Natural killer cell (primary cell): ENCODE results near the gene TNRC6B. TPM values are rescaled to one million over a fixed set of nuclear protein-coding genes. Genes with fewer than 3 reads are reported as not detected.

Experiments used
- ATAC-seq, 3 donors: fragments of 150-1000 bp in 2 of 3; fragments of 200-7000 bp in 1 of 3; cut with Tn5 transposase; 1 replicate in 1 of 3; 2 replicates in 2 of 3; pipeline ENCODE4 v1.10.0; 2021; ENCODE audit warnings: mild to moderate bottlenecking in 2 of 3, moderate library complexity in 2 of 3
- DNase-seq, 2 donors: peaks; one replicate each; pipeline versions ENCODE4 v3.0.0 to v3.0.0-alpha.2; 2013 to 2021; ENCODE audit warnings: mixed read lengths in 1 of 2
- H3K27ac ChIP-seq: one replicate; pipeline ENCODE4 v1.5.1; 2013; ENCODE audit warnings: mild to moderate bottlenecking, low read length
- H3K27me3 ChIP-seq: one replicate; pipeline ENCODE4 v1.6.1; 2013; ENCODE audit warnings: low read length; ENCODE audit not compliant: control insufficient read depth, insufficient read depth
- H3K36me3 ChIP-seq: one replicate; pipeline ENCODE4 v1.6.1; 2013; ENCODE audit warnings: low read length; ENCODE audit not compliant: control insufficient read depth, insufficient read depth
- H3K4me1 ChIP-seq: one replicate; pipeline ENCODE4 v1.6.1; 2013; ENCODE audit warnings: low read length; ENCODE audit not compliant: control insufficient read depth, insufficient read depth
- H3K4me3 ChIP-seq: one replicate; pipeline ENCODE4 v1.5.1; 2013; ENCODE audit warnings: low read length
- H3K9me3 ChIP-seq: one replicate; pipeline ENCODE4 v1.6.1; 2013; ENCODE audit warnings: low read length; ENCODE audit not compliant: control insufficient read depth, insufficient read depth
- H3K27ac Mint-ChIP-seq, 2 donors: one replicate each; pipeline ENCODE4 v1.8.0; 2022; ENCODE audit warnings: mild to moderate bottlenecking in 2 of 2, mixed read lengths in 2 of 2, moderate library complexity in 1 of 2
- H3K27me3 Mint-ChIP-seq, 2 donors: one replicate each; pipeline ENCODE4 v1.8.0; 2022; ENCODE audit warnings: low read depth in 2 of 2, mixed read lengths in 2 of 2
- H3K36me3 Mint-ChIP-seq: one replicate; pipeline ENCODE4 v1.8.0; 2022; ENCODE audit warnings: mixed read lengths
- H3K4me1 Mint-ChIP-seq, 2 donors: one replicate each; pipeline ENCODE4 v1.8.0; 2022; ENCODE audit warnings: mixed read lengths in 2 of 2
- H3K4me3 Mint-ChIP-seq: one replicate; pipeline ENCODE4 v1.8.0; 2022; ENCODE audit warnings: mild to moderate bottlenecking, moderate library complexity, mixed read lengths
- H3K9me3 Mint-ChIP-seq, 2 donors: one replicate each; pipeline ENCODE4 v1.8.0; 2022; ENCODE audit warnings: mixed read lengths in 2 of 2
- WGBS: methylation state at CpG from one replicate; pipeline ENCODE4 v1.1.7; 2013; ENCODE audit warnings: missing lambda C conversion rate; ENCODE audit not compliant: insufficient coverage; 5-methylcytosine and 5-hydroxymethylcytosine counted together
- intact Hi-C: fragments of 100-400 bp; cut with micrococcal nuclease; formaldehyde crosslinking; loops from one replicate; pipeline ENCODE4 v1.14.2; 2022
- total RNA-seq, 4 donors: library from RNA; stranded (reverse); fragments of 120-200 nt in 1 of 4; gene quantifications; one replicate each; pipeline versions ENCODE4 v1.2.3 to v1.2.4, GENCODE V29; 2013 to 2022
- TF ChIP-seq, protein P1 (sequence below): fragments of 200-600 bp; IDR thresholded peaks from one replicate; pipeline ENCODE4 v1.8.0; 2022; ENCODE audit warnings: antibody characterized with exemption

Gene TNRC6B
- total RNA-seq, 3 donors from 2014 or later (not counting 1 experiment from before 2014, with no cell fraction given): 112 to 141 (median 138) TPM

DNA sequence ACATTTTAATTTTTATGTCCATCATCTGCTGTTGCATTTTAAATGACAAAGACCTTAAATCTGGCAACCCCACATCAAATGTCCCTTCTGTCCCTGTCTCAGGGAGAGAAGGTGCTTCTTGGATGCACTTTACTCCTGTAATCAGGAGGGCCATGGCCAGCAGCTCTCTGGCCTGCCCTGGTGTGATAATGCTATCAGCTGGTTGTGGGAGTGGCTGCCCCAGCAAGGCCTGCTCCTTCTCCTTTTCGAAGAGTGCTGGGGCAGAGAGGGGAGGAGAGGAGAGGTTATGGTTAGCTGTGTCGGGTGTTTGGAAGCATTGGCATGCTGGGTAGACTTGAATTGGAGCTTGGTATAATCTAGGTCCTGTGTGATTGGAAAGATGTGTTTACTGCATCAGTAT lies 12.8 kb downstream of the TNRC6B start:
- H3K9me3 Mint-ChIP-seq: no peaks in the 10 kb centered on the region
- intact Hi-C loops: no loop called here
- peaks cover 3% of the 10 kb centered on the region for H3K4me1 ChIP-seq
- H3K27me3 Mint-ChIP-seq: no peaks in the 10 kb centered on the region
- TF ChIP-seq, protein P1, sequence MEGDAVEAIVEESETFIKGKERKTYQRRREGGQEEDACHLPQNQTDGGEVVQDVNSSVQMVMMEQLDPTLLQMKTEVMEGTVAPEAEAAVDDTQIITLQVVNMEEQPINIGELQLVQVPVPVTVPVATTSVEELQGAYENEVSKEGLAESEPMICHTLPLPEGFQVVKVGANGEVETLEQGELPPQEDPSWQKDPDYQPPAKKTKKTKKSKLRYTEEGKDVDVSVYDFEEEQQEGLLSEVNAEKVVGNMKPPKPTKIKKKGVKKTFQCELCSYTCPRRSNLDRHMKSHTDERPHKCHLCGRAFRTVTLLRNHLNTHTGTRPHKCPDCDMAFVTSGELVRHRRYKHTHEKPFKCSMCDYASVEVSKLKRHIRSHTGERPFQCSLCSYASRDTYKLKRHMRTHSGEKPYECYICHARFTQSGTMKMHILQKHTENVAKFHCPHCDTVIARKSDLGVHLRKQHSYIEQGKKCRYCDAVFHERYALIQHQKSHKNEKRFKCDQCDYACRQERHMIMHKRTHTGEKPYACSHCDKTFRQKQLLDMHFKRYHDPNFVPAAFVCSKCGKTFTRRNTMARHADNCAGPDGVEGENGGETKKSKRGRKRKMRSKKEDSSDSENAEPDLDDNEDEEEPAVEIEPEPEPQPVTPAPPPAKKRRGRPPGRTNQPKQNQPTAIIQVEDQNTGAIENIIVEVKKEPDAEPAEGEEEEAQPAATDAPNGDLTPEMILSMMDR: no peak
- H3K4me3 Mint-ChIP-seq: no peak overlapping the region
- peaks cover 2% of the 10 kb centered on the region for H3K36me3 ChIP-seq
- no peak overlapping the region for H3K4me3 ChIP-seq
- no peak overlapping the region for H3K27ac ChIP-seq
- no peaks in the 10 kb centered on the region for H3K9me3 ChIP-seq
- H3K27ac Mint-ChIP-seq: peak overlapping the region; percentile 35 to 63
- no peak for ATAC-seq
- DNase-seq: no peak
- peaks cover 63 to 65% of the 10 kb centered on the region in 2 donors for H3K4me1 Mint-ChIP-seq
- no peaks in the 10 kb centered on the region for H3K27me3 ChIP-seq
- H3K36me3 Mint-ChIP-seq: no peaks in the 10 kb centered on the region
- 75% methylated on average over 2 of the region's 2 CpGs for WGBS

DNA sequence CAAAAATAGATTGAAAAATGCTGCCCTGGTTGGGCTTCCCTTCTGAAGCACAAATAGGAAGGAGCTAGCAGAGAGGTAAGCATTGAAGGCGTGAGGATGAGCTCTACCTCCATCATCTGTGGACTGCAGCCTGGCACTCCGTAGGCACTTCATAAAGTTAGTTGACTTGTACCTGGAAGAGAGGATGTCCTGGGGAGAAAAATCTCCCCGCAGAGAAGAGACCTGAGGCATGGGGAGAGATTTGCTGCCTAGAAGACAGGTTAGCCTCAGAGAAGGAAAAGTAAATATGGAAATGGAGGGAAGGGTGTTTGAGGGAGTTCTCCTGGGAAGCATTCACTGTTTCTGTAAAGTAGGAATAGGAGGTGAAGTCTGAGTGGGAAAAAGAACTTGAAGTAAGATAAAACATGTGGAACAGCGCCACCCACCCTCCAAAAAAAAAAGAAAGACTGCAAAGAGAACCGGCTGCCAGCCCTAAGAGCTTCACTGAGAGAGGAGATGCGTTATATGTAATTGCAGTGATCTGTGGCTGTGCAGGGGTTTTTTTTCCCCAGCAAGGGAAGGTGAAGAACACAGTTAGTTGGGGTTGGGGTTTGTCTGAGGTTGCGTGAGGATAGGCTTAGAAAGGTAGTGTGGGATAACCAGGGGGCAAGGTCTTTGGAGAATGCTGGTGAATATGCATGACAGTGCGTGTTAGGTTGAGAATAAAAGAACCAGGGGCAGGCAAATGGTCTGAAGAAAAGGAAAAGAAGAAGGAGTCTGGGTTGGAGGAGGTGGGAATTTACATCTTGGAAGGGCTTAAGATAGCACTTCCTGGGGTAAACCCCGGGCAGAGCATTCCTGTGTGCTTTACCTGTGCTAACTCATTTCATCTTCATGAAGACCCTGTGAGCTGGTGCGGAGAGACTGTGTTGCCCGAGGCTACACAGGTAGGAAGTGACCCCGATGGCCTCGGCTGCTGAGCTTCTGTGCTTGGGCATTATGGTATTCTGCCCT lies 16.0 kb downstream of the TNRC6B start:
- intact Hi-C loops: no loop called here
- TF ChIP-seq, protein P1: no peak
- Mint-ChIP-seq H3K4me3 (no peak overlapping the region), H3K9me3 (no peaks in the 10 kb centered on the region), H3K36me3 (no peaks in the 10 kb centered on the region), H3K4me1 (peaks cover 67 to 74% of the 10 kb centered on the region in 2 donors), H3K27ac (peak overlapping the region; percentile 20 to 35), H3K27me3 (no peaks in the 10 kb centered on the region)
- Histone ChIP-seq H3K27ac (no peak overlapping the region), H3K27me3 (no peaks in the 10 kb centered on the region), H3K9me3 (no peaks in the 10 kb centered on the region), H3K4me1 (peaks cover 3% of the 10 kb centered on the region), H3K4me3 (no peak overlapping the region), H3K36me3 (peaks cover 2% of the 10 kb centered on the region)
- ATAC-seq: no peak
- WGBS: 89% methylated on average over 12 of the region's 13 CpGs
- peak in 1 of 2 donors; percentile 48 for DNase-seq

DNA sequence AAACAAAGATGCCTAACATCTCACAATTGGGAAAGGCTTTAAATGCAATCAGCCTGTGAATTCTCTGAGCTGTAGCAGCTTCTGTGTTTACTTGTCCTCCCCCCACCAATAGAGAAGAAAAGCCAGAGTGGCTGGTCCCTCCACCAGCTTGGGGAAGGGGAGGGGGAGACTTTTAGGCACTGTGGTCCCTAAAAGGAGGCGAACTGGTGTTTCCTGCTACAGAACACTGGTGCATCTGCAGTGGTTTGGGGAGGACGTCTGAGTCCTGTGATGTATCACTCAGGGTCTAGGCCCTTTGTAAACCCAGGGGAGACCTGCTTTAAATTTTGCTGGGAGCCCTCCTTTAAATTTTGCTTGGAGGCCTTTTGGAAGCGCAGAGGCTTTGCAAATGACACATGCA lies 16.9 kb downstream of the TNRC6B start:
- ATAC-seq (no peak), DNase-seq (no peak)
- intact Hi-C loops: no loop called here
- no peak overlapping the region for H3K4me3 ChIP-seq
- no peaks in the 10 kb centered on the region for H3K27me3 ChIP-seq
- peaks cover 3% of the 10 kb centered on the region for H3K4me1 ChIP-seq
- Mint-ChIP-seq H3K4me1 (peaks cover 76% of the 10 kb centered on the region in 2 donors), H3K27me3 (no peaks in the 10 kb centered on the region), H3K9me3 (no peaks in the 10 kb centered on the region), H3K27ac (peak overlapping the region; percentile 35 to 57), H3K36me3 (no peaks in the 10 kb centered on the region), H3K4me3 (no peak overlapping the region)
- H3K9me3 ChIP-seq: no peaks in the 10 kb centered on the region
- WGBS: 49% methylated on average over 3 of the region's 3 CpGs
- TF ChIP-seq, protein P1: no peak
- H3K27ac ChIP-seq: no peak overlapping the region
- H3K36me3 ChIP-seq: peaks cover 2% of the 10 kb centered on the region
